Cardiac septum (tissue), 1 donor: Measurements from ENCODE around the gene MZB1. TPM values are rescaled to one million over a fixed set of nuclear protein-coding genes. Genes with fewer than 3 reads are reported as not detected.
"Not testable (repeated sequence)": the region's sequence is repeated elsewhere in the genome, so short reads cannot be mapped to it uniquely, and the experiment has no call there.

ENCODE experiments used
- DNase-seq: peaks from one replicate; pipeline ENCODE4 v3.0.0-alpha.2; 2020; ENCODE audit warnings: low spot score
- intact Hi-C: fragments of 100-400 bp; cut with DNase I; formaldehyde crosslinking; loops from one replicate; pipeline ENCODE4 v1.14.0; 2022
- total RNA-seq: library from RNA; stranded (reverse); fragmentation: NEBNext Ultra II Directional; extraction: Animal tissue kit (Norgen Biotek cat#: 25700); gene quantifications from one replicate; pipeline ENCODE4 v1.2.1, GENCODE V29; 2021
- donor health status: DM: no; HTN: no; CAD: no.

MZB1 gene
- total RNA-seq, 1 donor from 2014 or later, result 0.51 TPM

DNA sequence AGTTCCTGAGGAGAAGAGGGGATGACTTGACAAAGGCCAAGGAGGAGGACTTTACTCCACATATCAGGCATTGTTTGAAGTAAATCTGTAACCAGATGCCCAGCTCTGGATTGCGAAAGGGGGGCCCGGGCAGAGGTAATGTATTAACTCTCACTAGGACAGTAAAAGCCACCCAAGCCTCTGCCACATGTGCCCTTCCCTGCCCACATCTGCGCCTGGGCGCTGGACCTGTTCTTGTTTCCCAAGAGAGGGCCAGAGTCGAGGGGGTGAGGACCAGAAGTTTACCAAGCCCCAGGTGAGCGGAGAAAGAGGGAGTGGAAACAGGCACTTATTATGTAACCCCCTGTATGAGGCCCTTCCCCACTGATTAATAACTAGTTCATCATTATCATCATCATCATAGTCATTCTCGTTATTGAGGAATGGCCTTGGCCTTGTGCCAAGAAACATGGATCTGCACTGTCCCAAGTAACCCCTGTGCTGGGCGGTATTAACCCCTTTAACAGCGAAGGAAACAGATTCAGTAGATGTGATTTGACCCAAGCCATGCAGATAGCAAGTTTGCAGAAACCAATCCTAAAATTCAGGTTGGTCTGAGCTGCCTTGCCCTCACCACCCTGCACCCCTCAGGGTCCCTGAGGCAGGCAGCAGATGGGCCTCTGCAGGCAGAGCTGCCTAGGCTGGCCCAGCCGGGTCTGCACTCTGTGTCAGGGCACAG lies 6.3 kb downstream of the MZB1 start, which contains the start of gene SLC23A1:
Gene SLC23A1 (minus strand): TSS at position 23 of the 718 bp plus-strand sequence. CDS start 44 bp downstream, outside the sequence.
- intact Hi-C loops, result no loop called here
- DNase-seq, result no peak

DNA sequence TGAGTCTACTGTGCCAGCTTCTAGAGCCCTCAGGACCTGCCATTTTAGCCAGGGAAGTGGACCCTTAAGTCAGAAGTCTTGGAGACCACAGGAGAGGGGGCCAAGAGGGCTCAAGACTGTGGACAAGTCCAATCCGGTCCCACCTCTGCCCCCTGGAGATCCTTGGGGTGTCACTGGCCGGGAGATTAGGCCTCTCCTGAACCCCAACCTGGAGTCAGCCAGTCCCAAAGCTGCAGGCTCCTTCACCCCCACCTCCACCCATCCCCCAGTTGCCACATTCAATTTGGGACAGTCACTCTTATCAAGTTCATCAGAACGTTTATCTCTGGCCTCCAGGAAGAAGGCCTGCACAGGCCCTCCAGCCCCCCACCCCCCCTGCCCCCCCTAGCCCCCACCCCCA lies 6.9 kb downstream of the MZB1 start:
- intact Hi-C loops, result no loop called here
- no peak for DNase-seq

DNA sequence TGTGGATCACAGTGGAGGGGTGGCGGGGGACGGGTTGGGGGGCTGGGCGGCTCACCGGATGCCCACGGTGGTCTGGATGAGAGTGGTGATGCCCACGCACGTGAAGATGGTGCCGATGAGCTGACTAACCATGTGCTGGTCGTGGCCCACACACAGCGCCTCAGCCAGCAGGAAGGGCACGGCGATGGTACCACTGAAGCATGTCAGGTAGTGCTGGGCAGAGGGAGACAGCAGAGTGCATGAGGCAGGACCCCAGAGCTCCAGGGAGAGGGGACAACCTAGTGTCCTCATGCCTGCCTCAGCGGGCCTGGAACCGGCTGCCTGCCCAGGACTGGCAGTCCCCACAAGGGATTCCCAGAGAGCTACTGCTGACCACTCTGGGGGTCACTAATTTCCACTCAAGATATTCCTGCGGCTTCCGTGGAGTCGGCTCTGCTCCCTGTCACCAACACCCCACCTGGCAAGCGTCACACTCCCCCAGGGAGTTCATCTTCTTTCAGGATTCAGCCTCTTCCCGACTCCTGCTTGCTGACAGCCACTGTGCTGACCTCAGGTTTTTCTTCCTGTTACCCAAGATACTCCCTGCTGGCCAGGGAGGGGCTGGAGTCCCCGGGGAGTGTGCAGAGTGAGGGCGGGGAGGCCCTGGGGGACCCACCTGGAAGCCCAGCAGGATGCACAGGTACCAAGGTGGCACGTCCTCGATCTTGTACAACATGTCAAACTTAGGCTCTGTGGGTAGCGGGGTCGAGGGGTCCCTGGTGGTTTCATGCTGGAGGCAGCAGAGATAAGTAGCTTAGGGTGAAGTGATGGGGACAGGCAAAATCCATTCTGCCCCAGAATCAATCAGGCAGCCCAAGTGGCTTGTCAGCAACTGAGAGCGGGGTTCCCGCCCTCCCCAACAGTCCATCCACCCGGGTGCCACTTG lies 7.6 kb downstream of the MZB1 start:
- peak; percentile 66 for DNase-seq
- intact Hi-C loops, result no loop called here

DNA sequence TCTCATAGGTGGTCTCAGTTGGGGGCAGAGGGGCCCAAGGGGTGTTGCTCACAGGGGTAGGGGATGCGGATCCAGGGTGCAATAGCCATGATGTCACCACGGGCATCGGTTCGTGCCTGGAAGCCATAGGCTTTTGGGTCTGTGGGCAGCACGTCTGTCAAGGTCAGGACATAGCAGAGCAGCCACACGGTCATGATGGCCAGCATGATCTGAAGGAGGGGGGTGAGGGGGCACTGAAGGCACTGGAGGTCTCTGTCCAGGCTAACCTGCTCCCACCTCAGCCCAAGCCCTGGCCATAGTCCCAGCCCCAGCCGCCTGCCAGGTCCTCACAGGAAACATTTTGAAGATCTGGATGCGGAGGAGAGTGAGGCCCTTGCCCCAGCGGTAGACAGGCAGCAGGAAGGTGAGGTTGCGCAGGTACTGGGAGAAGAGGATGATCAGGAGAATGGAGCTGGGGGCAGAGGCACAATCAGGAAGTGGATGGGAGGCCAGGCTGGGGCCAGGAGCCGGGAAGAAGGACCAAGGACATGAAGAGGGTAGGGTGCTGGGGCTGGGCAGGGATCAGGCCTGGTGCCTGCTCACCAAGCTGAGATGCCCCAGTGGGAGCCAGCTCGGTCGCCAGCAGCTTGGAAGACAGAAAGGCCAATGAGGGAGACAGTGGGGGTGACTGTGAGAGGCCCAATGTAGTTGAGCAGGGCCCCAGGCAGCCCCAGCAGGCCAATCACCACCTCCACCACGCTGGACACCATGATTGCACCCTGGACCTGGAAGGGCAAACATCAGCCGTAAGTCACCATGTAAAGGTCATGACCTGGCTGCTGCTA lies 9.9 kb downstream of the MZB1 start:
- intact Hi-C loops, result no loop called here
- peak; percentile 53 for DNase-seq

DNA sequence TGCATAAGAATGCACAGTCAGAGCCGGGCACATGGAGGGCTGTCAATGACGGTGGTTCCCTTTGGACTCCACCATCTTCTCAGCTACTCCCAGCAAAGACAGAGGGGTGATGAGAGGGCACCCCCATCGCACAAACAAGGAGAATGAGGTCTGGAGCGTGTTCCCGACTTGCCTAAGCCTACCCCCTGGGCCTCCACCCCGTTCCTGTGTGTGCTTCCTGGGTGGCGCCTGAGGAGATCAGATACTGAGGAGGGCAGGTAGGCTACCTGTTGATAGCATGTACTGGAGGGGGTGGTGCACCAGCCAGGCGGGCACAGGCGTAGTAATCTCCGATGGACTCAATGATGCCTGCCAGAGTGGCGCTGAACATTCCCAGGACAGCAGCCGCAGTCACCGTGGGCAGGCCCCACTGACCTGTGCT lies 10.8 kb downstream of the MZB1 start:
- intact Hi-C loops, result no loop called here
- peak; percentile 71 for DNase-seq

DNA sequence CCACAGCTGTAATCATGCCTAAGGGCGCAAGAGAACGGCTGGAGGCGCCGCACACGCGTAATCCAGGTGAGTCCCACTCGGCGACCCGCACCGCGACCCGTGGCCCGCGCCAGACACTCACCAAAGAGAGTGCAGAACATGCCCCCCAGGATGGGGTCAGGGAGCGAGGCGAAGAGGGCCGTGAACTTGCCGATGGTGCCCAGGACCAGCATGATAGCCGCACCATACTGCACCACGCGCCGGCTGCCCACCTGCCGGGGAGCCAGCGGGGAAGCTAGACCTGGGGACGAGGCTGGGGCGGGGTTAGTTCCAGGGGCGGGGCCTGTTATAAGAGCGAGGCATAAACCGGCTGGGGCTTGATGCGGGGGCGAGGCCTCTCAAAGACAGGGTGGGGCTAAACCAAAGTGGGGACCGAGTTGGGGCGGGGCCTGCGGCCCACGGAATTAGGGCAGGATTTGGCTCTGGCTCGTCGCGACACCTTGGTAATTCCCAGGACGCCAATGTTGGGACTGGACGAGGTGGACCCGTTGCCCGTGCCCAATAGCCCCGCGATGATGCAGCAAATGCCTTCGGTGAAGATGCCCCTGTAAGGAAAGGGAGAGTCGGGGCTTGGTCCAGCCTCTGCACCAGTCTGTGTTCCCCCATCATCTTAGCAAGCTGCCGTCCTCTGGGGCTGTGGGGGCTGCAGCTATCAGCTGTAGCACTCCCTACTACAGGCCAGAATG lies 11.4 kb downstream of the MZB1 start:
- peak; percentile 66 for DNase-seq

DNA sequence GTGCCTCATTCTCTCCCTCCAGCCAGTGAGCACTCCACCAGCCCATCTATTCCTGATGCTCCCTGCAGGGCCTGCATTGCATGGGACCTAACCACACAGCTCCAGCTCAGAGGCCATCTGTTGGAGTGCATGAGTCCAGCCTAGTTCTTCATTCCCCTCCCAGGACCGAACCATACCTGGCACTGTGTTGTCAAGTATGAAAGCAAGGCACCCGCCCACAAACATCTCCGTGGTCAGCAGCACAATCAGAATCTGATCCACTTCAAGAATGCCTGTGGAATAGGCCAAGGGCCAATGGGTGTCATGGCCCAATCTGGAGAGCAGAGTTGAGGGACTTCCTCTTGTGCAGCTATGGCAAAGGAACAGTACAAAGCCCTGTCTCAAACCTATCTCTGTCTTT lies 12.5 kb downstream of the MZB1 start:
- intact Hi-C loops, result no loop called here
- DNase-seq, result peak; percentile 59

More for the DNA sequence above, 11.4 kb downstream of the MZB1 start:
- intact Hi-C loops, result no loop called here

DNA sequence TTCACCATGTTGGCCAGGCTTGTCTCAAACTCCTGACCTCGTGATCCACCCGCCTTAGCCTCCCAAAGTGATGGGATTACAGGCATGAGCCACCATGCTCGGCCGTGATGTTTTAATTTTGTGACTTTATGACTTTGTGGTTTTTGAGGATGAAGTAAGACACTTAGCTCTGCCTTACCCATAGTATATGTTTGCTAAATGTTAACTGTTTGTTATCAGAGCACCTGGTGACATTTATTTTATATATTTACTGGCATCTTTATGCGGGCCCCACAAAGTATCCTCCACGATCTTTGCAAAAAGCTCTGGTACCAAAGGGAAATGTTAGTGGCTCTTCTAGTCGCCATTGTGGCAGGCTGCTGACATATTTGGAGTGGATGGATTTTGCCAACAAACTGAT lies 13.3 kb downstream of the MZB1 start:
- no peak for DNase-seq
- intact Hi-C loops, result no loop called here

DNA sequence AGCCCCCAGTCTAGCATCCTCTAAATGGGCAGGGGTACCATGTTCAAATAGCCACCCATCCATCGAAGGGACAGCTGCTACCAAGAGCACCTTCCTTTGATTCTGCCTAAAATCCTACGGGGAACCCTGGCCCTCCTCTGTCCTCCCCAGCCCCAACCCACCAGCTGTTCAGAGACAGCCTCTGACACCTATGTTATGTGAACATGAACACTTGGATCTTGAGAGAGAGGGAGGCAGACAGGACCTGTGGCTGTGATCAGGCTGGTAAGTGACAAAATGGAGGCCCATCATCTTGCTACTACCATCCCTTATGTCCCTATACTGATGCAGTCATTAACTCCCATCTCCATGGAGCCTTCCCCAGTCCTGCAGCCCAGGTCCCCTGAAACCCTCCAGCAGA lies 14.8 kb downstream of the MZB1 start:
- no peak for DNase-seq
- intact Hi-C loops, result no loop called here

DNA sequence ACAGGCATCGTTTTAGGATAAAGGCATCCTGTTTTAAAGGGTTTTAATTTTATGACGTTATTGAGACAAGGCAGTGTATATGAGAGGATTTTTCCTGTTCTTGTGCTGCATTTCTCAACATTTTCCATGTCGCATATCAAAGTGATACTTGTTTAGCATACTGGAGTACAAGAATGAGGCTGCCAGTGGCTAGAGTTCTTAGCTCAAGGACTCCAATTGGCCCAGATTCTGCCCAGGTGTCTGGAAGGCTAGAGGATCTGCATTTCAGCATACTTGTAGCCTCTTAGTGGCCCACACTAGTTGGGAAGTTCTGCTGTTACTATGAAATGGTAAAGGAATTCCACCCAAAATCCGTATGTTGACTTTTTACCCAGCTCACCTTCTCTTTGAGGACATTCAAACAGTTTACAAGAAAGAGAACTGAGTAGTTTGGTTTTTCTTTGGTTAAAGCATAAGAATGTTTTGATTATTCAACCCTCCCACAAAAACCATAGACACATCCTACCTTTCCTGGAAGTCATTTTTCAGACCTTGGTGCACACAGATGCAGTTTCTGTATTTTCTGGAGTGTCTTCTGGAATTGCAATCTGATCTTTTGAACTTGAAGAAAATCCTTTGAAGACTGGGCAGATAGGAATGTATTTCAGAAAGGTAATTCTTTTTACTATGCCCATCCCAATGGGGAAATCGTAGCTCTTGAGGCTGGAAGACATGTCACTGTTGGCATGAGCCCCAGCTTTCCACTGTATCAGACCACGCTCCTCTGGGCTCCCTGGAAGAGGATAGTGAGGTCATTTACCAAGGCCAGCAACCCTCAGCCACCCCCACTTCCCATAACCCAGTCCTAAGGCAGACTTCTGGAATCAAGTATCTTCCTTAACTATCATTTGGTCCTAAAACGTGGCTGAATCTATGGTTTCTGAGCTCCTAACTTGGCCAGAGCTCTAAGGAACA lies 18.0 kb downstream of the MZB1 start:
- DNase-seq, result peak; percentile 75
- intact Hi-C loops, result no loop called here

DNA sequence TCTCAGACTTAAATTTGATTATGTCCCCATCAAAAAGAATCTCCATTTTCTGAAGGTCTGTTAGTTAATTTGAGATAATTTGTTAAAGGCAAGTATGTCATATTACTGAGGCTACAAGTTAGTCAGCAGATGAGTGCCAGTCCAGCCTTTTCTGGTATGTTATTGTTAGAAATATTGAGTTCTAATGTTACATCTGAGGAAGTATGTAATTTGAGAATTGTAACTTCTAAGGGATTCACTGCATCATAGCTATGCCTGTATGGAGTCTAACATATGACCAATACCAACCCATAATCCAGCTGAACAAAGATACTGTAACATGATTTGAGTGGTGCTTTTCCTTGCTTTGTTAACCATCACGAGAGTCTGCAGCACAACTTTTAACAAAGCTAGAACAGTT lies 20.5 kb downstream of the MZB1 start:
- no peak for DNase-seq
- intact Hi-C loops, result no loop called here

DNA sequence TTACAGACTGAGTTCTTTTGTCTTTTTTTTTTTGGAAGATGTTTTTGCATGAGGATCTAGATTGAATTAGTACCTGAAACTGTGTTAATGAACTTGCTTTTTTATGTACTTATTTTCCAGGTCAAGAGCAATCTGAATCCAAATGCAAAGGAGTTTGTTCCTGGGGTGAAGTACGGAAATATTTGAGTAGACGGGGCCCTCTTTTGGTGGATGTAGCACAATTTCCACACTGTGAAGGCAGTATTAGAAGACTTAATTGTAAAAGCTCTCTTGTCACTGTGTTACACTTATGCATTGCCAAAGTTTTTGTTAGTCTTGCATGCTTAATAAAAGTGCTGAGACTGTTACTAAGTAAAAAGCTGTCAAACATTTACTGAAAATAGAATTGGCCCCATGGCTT lies 21.1 kb downstream of the MZB1 start:
- DNase-seq, result no peak
- intact Hi-C loops, result no loop called here

DNA sequence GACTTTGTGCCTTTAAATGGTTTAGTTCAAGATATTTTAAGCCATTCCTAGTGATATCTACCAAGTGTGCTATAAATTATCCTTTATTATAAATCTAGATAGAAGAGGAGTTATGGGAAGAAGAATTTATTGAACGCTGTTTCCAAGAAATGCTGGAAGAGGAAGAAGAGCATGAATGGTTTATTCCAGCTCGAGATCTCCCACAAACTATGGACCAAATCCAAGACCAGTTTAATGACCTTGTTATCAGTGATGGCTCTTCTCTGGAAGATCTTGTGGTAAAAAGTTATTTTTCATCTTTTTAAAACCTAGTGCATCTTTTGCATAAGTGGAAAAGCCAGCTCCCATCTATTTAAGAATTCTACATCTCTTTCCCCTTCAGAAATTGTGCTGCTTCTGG lies 25.2 kb downstream of the MZB1 start:
- DNase-seq, result no peak
- intact Hi-C loops, result no loop called here

DNA sequence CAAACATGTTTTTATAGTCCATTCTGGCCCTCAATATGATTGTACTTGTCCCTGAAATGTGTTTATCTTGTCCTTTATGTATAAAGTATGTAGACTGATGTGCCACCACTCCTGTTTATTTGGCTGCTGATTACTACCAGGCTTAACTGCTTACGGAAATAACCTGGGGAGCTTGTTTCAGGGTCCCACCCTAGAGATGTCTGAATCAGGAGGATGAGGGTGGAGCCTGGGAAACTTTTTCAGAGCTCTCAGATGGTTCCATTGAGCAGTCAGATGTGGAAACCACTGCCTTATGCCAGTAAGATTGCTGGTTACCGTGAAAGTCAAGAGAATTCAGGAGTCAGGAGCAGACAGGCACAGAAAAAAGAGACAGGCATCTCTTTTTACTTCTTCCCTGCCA lies 25.8 kb downstream of the MZB1 start:
- intact Hi-C loops, result no loop called here
- DNase-seq, result no peak

DNA sequence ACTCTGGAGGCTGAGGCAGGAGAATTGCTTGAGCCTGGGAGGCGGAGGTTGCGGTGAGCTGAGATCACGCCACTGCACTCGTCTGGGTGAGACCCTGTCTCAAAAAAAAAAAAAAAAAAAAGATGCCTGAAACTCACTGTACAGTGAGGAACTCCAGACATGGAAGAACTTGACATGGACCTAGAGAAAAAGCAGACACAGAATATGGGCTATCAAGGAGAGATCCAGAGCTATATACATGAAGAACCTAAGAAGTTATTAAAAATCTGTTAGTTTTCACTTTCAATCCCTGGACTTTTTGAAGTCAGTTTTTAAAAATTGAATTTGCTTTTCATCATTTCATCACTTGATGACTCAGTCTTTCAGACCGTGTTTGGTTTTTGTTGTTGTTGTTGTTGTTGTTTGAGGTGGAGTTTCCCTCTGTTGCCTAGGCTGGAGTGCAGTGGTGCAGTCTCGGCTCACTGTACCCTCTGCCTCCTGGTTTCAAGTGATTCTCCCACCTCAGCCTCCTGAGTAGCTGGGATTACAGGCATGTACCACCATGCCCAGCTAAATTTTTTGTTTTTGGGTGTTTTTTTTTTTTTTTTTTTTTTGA lies 27.8 kb downstream of the MZB1 start:
- intact Hi-C loops, result no loop called here
- no peak for DNase-seq

DNA sequence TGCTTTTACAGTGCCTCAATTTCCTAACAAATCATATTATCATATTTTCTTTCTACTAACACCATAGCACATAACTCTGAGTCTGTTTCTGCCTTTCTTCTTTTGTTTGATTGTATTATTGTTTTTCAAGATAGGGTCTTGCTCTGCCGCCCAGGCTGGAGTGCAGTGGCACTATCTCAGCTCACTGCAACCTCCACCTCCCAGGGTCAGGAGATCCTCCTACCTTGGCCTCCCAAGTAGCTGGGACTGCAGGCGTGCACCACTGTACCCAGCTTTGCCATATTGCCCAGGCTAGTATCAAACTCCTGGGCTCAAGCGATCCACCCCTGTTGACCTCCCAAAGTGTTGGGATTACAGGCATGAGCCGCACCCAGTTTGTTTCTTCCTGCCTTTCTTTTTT lies 29.3 kb downstream of the MZB1 start:
- DNase-seq, result no peak
- intact Hi-C loops, result no loop called here

DNA sequence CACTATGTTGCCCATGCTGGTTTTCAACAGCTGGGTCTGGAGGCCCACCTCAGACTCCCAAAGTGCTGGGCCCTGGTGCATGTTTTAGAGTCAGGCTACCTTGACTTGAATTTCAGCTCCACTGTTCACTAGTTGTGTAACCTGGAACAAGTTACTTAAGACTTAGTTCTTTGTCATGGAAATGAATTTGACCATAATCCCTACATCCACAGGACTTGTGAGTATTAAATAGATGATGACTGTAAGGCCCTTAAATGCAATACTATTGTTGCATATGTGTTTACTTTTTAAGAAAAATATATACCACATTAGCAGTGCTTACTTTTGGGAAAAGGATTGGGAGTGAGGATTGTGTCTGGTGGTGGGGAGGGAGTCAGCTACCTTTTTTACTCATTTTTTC lies 31.6 kb downstream of the MZB1 start:
- DNase-seq, result no peak
- intact Hi-C loops, result no loop called here

DNA sequence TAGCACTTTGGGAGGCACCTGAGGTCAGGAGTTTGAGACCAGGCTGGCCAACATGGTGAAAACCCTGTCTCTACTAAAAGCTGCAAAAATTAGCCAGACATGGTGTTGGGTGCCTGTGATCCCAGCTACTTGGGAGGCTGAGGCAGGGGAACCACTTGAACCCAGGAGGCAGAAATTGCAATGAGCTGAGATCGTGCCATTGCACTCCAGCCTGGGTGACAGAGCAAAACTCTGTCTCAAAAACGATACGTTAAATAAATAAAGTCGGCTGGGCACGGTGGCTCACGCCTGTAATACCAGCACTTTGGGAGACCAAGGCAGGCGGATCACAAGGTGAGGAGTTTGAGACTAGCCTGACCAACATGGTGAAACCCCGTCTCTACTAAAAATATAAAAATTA lies 33.8 kb downstream of the MZB1 start:
- intact Hi-C loops, DNase-seq: not testable (repeated sequence)
